Astrocyte of the spinal cord (primary cell): ENCODE data around the gene TIMP4.
A peak's percentile ranks its signal among the peaks of the same experiment; 100 is the strongest.

Experiments
- DNase-seq: peaks from one replicate; pipeline ENCODE4 v3.0.0; 2011; ENCODE audit warnings: low read depth, low spot score
- H3K4me3 ChIP-seq: 2 replicates; pipeline ENCODE4 v1.5.1; 2011; ENCODE audit warnings: low read depth, mild to moderate bottlenecking, low read length, moderate library complexity
- CTCF ChIP-seq: IDR thresholded peaks from 2 replicates; pipeline ENCODE4 v1.5.1; 2012; ENCODE audit warnings: low read depth, mild to moderate bottlenecking, low read length, inconsistent platforms
- in situ Hi-C: cut with HindIII; loops from 2 replicates; pipeline ENCODE4 v1.10.0; 2017; ENCODE audit warnings: low sequenced_read_pairs

Gene TIMP4

GRCh38 chr3:12181301-12181700, 22.6 kb upstream of the TIMP4 start:
- in situ Hi-C loops = no loop called here
- no peak for DNase-seq
- no peak overlapping the region for H3K4me3 ChIP-seq
- TF ChIP-seq CTCF = no peak

- TF ChIP-seq CTCF = no peak
- DNase-seq = no peak
- in situ Hi-C loops = no loop called here
- no peak overlapping the region for H3K4me3 ChIP-seq
Observed at GRCh38 chr3:12180631-12181030, 21.9 kb upstream of the TIMP4 start.

- DNase-seq = peak; percentile 89
- no peak overlapping the region for H3K4me3 ChIP-seq
- TF ChIP-seq CTCF = no peak
- in situ Hi-C loops = no loop called here
Observed at GRCh38 chr3:12180218-12180617, 21.5 kb upstream of the TIMP4 start.

- no peak overlapping the region for H3K4me3 ChIP-seq
- DNase-seq = no peak
- in situ Hi-C loops = no loop called here
Observed at GRCh38 chr3:12179441-12179840, 20.7 kb upstream of the TIMP4 start.

GRCh38 chr3:12178091-12178820, 19.5 kb upstream of the TIMP4 start:
- in situ Hi-C loops = no loop called here
- peak; percentile 72 for DNase-seq
- TF ChIP-seq CTCF = no peak
- no peak overlapping the region for H3K4me3 ChIP-seq

More at GRCh38 chr3:12179441-12179840, 20.7 kb upstream of the TIMP4 start:
- TF ChIP-seq CTCF = no peak

GRCh38 chr3:12177126-12177525, 18.4 kb upstream of the TIMP4 start:
- in situ Hi-C loops = no loop called here
- no peak overlapping the region for H3K4me3 ChIP-seq
- no peak for DNase-seq
- no peak for TF ChIP-seq CTCF
